Loucy (cell line): ENCODE results near the gene TRIOBP.

Experiments used
- H2AFZ ChIP-seq: fragments of 200-600 bp; sonication (generic); 2 replicates; pipeline ENCODE4 v1.6.0; 2016; ENCODE audit warnings: antibody characterized with exemption, mild to moderate bottlenecking, low read length, moderate library complexity
- H3F3A ChIP-seq: fragments of 200-600 bp; 2 replicates; pipeline ENCODE4 v1.6.0; 2016; ENCODE audit warnings: antibody characterized with exemption, low read depth, mild to moderate bottlenecking
- H3K27me3 ChIP-seq: fragments of 200-600 bp; sonication (generic); 2 replicates; pipeline ENCODE4 v1.6.1; 2014; ENCODE audit warnings: low read length, mild to moderate bottlenecking; ENCODE audit not compliant: insufficient read depth, poor library complexity, severe bottlenecking
- H3K36me3 ChIP-seq: fragments of 200-600 bp; sonication (generic); 2 replicates; pipeline ENCODE4 v1.6.1; 2016; ENCODE audit warnings: low read length; ENCODE audit not compliant: insufficient read depth
- H3K4me1 ChIP-seq: fragments of 200-600 bp; sonication (generic); 2 replicates; pipeline ENCODE4 v1.5.1; 2014; ENCODE audit warnings: low read length, mild to moderate bottlenecking; ENCODE audit not compliant: insufficient read depth, poor library complexity, severe bottlenecking
- H3K4me2 ChIP-seq: fragments of 200-600 bp; sonication (generic); 2 replicates; pipeline ENCODE4 v1.6.0; 2014; ENCODE audit warnings: antibody characterized with exemption, low read length, low read depth, mild to moderate bottlenecking; ENCODE audit not compliant: poor library complexity, severe bottlenecking
- H3K4me3 ChIP-seq: fragments of 200-600 bp; sonication (generic); 2 replicates; pipeline ENCODE4 v1.5.1; 2014; ENCODE audit warnings: low read length, mild to moderate bottlenecking, mixed read lengths; ENCODE audit not compliant: poor library complexity, severe bottlenecking
- H3K79me2 ChIP-seq: fragments of 200-600 bp; sonication (generic); 2 replicates; pipeline ENCODE4 v1.6.1; 2014; ENCODE audit warnings: low read length; ENCODE audit not compliant: insufficient read depth
- H3K9ac ChIP-seq: fragments of 200-600 bp; sonication (generic); 2 replicates; pipeline ENCODE4 v1.6.0; 2014; ENCODE audit warnings: mild to moderate bottlenecking, low read depth, low read length, moderate library complexity; ENCODE audit not compliant: poor library complexity, severe bottlenecking
- H3K9me2 ChIP-seq: fragments of 200-600 bp; sonication (generic); replicated peaks from 2 replicates; pipeline ENCODE4 v1.6.1; 2016; ENCODE audit warnings: low read depth, low read length, mixed read lengths
- H3K9me3 ChIP-seq: fragments of 200-600 bp; sonication (generic); 2 replicates; pipeline ENCODE4 v1.6.1; 2014; ENCODE audit warnings: mild to moderate bottlenecking, antibody characterized with exemption, low read length, low read depth; ENCODE audit not compliant: insufficient read depth
- H4K20me1 ChIP-seq: fragments of 200-600 bp; sonication (generic); 2 replicates; pipeline ENCODE4 v1.6.0; 2014; ENCODE audit warnings: antibody characterized with exemption, low read length, mild to moderate bottlenecking; ENCODE audit not compliant: insufficient read depth, poor library complexity, severe bottlenecking
- CTCF ChIP-seq: fragments of 200-600 bp; sonication (generic); conservative IDR thresholded peaks from 2 replicates; pipeline ENCODE4 v1.5.1; 2014; ENCODE audit warnings: mild to moderate bottlenecking, antibody characterized with exemption, low read length
- EZH2phosphoT487 ChIP-seq: fragments of 200-600 bp; IDR thresholded peaks from 2 replicates; pipeline ENCODE4 v1.6.1; 2018; ENCODE audit warnings: antibody characterized with exemption, mild to moderate bottlenecking, moderate library complexity, borderline replicate concordance

Gene TRIOBP

GRCh38 chr22:37801946-37802309 is 105.1 kb downstream of the TRIOBP start:
- no peaks in the 10 kb centered on the region for H3K79me2 ChIP-seq
- H3K4me3 ChIP-seq: peak overlapping the region; percentile 91
- TF ChIP-seq CTCF (peak; percentile 11; the same call in 1 of the 2 replicates), EZH2phosphoT487 (no peak)
- no peaks in the 10 kb centered on the region for H3K9me2 ChIP-seq
- H2AFZ ChIP-seq: peak overlapping the region; percentile 95
- H3K27me3 ChIP-seq: peaks cover 10% of the 10 kb centered on the region
- no peaks in the 10 kb centered on the region for H3K36me3 ChIP-seq
- H3K9ac ChIP-seq: peak overlapping the region; percentile 79
- H3F3A ChIP-seq: no peaks in the 10 kb centered on the region
- no peaks in the 10 kb centered on the region for H4K20me1 ChIP-seq
- peak overlapping the region; percentile 98 for H3K4me2 ChIP-seq
- peaks cover 24% of the 10 kb centered on the region for H3K4me1 ChIP-seq
- no peaks in the 10 kb centered on the region for H3K9me3 ChIP-seq

- Histone ChIP-seq H3K9me3 (no peaks in the 10 kb centered on the region), H3K79me2 (no peaks in the 10 kb centered on the region), H3F3A (no peaks in the 10 kb centered on the region), H3K9me2 (no peaks in the 10 kb centered on the region), H2AFZ (peak overlapping the region; percentile 95), H3K4me2 (peak overlapping the region; percentile 98), H3K36me3 (no peaks in the 10 kb centered on the region), H3K27me3 (peaks cover 10% of the 10 kb centered on the region), H3K9ac (peak overlapping the region; percentile 79), H4K20me1 (no peaks in the 10 kb centered on the region), H3K4me1 (peaks cover 28% of the 10 kb centered on the region), H3K4me3 (peak overlapping the region; percentile 91)
- TF ChIP-seq CTCF (peak; percentile 1; the same call in 1 of the 2 replicates), EZH2phosphoT487 (no peak)
These were observed 105.7 kb downstream of the TRIOBP start for GRCh38 chr22:37802310-37803194.

GRCh38 chr22:37803195-37803638 is 106.4 kb downstream of the TRIOBP start:
- Histone ChIP-seq H3K79me2 (0 out of 2 replicates have a peak, but pooled peaks cover 2% of the 10 kb centered on the region), H4K20me1 (no peaks in the 10 kb centered on the region), H3K27me3 (peaks cover 10% of the 10 kb centered on the region), H3K4me1 (peaks cover 32% of the 10 kb centered on the region), H3K4me2 (peak overlapping the region; percentile 98), H3F3A (no peaks in the 10 kb centered on the region), H3K36me3 (no peaks in the 10 kb centered on the region), H3K9me2 (no peaks in the 10 kb centered on the region), H2AFZ (0 out of 2 replicates have a peak overlapping the region, but pooled peaks have one; percentile 95), H3K9ac (peak overlapping the region; percentile 79), H3K4me3 (peak overlapping the region; percentile 91), H3K9me3 (no peaks in the 10 kb centered on the region)
- no peak for TF ChIP-seq CTCF
- no peak for TF ChIP-seq EZH2phosphoT487
